K562 (cell line): ENCODE measurements around the gene CYP2W1. TPM values are rescaled to one million over a fixed set of nuclear protein-coding genes. Genes with fewer than 3 reads are reported as not detected.
"Not testable (repeated sequence)": the region's sequence is repeated elsewhere in the genome, so short reads cannot be mapped to it uniquely, and the experiment has no call there.

ENCODE experiments used
- ATAC-seq: fragments of 200-7000 bp; cut with Tn5 transposase; 3 replicates; pipeline ENCODE4 v1.9.1; 2020; ENCODE audit warnings: moderate library complexity
- BruUV-seq: library from RNA; stranded (reverse); fragments of 400-500 nt; replicated peaks from 2 replicates; lab custom pipeline; 2021; lab: Mats Ljungman, UMichigan
- CTCF ChIA-PET: fragments of 300-600 bp; formaldehyde crosslinking; extraction: SDS; loops from one replicate; lab custom pipeline; 2021; ENCODE audit warnings: low intra/inter-chr PET ratio; lab: Yijun Ruan, JAX
- POLR2A ChIA-PET: fragments of 300-600, 350-650 bp; sonication (Branson Sonifier 250); formaldehyde crosslinking; extraction: SDS; loops from one replicate; lab custom pipeline; 2021; ENCODE audit warnings: antibody characterized with exemption, inconsistent platforms; lab: Yijun Ruan, JAX
- DNase-seq, 4 experiments: peaks; one replicate each; pipeline versions ENCODE4 v3.0.0 to v3.0.0-alpha.2; 2011 to 2018; ENCODE audit warnings: low spot score in 3 of 4, mixed read lengths in 3 of 4; ENCODE audit errors: extremely low read depth in 1 of 4
- FAIRE-seq: peaks from 2 replicates; lab custom pipeline; 2011; peaks lifted over from hg19 to GRCh38; lab: Jason Lieb, UNC
- H2AFZ ChIP-seq: 2 replicates; pipeline ENCODE4 v1.6.0; 2011; ENCODE audit warnings: low read depth, low read length, control low read depth, inconsistent platforms
- H3K27ac ChIP-seq: fragments of 200-600 bp; 3 replicates; pipeline ENCODE4 v1.8.0; 2011; ENCODE audit warnings: low read depth, mild to moderate bottlenecking, control low read depth, inconsistent platforms, low read length, moderate library complexity, mixed read lengths; ENCODE audit errors: extremely low read depth
- H3K27me3 ChIP-seq, 2 experiments: fragments of 300-600 bp in 1 of 2; 2 replicates in 1 of 2; 3 replicates in 1 of 2; pipeline versions ENCODE4 v1.6.0 to v1.8.0; 2011; ENCODE audit warnings: inconsistent platforms in 2 of 2, low read length in 2 of 2, mild to moderate bottlenecking in 1 of 2, mixed read lengths in 1 of 2, moderate library complexity in 1 of 2; ENCODE audit not compliant: control insufficient read depth in 2 of 2, insufficient read depth in 2 of 2
- H3K36me3 ChIP-seq: fragments of 300-600 bp; 3 replicates; pipeline ENCODE4 v1.8.0; 2011; ENCODE audit warnings: mild to moderate bottlenecking, low read length, inconsistent platforms; ENCODE audit not compliant: control insufficient read depth, insufficient read depth
- H3K4me1 ChIP-seq, 2 experiments: fragments of 200-600 bp in 1 of 2; replicated peaks in 1 of 2; 2 replicates in 1 of 2; 3 replicates in 1 of 2; pipeline versions ENCODE4 v1.5.1 to v1.8.0; 2011; ENCODE audit warnings: inconsistent platforms in 2 of 2, low read length in 2 of 2, mild to moderate bottlenecking in 1 of 2, mixed read lengths in 1 of 2, moderate library complexity in 1 of 2; ENCODE audit not compliant: control insufficient read depth in 2 of 2, insufficient read depth in 2 of 2
- H3K4me2 ChIP-seq: 2 replicates; pipeline ENCODE4 v1.6.1; 2011; ENCODE audit warnings: low read length, control low read depth, inconsistent platforms, mixed read lengths; ENCODE audit not compliant: insufficient read depth
- H3K4me3 ChIP-seq: fragments of 200-600 bp; sonication (generic), shearing (Covaris generic); 2 replicates; pipeline ENCODE4 v1.5.1; 2016; ENCODE audit warnings: control low read depth, inconsistent platforms
- H3K79me2 ChIP-seq: fragments of 200-600 bp; 3 replicates; pipeline ENCODE4 v1.8.0; 2011; ENCODE audit warnings: low read length, inconsistent platforms; ENCODE audit not compliant: control insufficient read depth, insufficient read depth
- H3K9ac ChIP-seq, 2 experiments: 2 replicates each; pipeline versions ENCODE4 v1.6.0 to v1.6.1; 2011; ENCODE audit warnings: low read depth in 2 of 2, low read length in 2 of 2, control low read depth in 1 of 2, inconsistent platforms in 1 of 2, mild to moderate bottlenecking in 1 of 2, mixed read lengths in 1 of 2; ENCODE audit not compliant: insufficient read depth in 1 of 2
- H3K9me1 ChIP-seq: one replicate; pipeline ENCODE4 v1.6.0; 2011; ENCODE audit warnings: inconsistent platforms, mild to moderate bottlenecking, low read length, moderate library complexity; ENCODE audit not compliant: control insufficient read depth, insufficient read depth
- H3K9me3 ChIP-seq: replicated peaks from 2 replicates; pipeline ENCODE4 v1.5.1; 2011; ENCODE audit warnings: low read depth, low read length, inconsistent platforms; ENCODE audit not compliant: control insufficient read depth, insufficient read depth
- H4K20me1 ChIP-seq: replicated peaks from 2 replicates; pipeline ENCODE4 v1.6.1; 2011; ENCODE audit warnings: low read length, inconsistent platforms, mixed read lengths; ENCODE audit not compliant: control insufficient read depth, insufficient read depth
- CHD7 ChIP-seq: fragments of 200-600 bp; sonication (generic); IDR thresholded peaks from one replicate; pipeline ENCODE4 v1.6.1; 2012; ENCODE audit warnings: mild to moderate bottlenecking, low read depth, low read length, inconsistent platforms
- DIDO1 ChIP-seq: fragments of 450-650 bp; IDR thresholded peaks from 2 replicates; pipeline ENCODE4 v1.6.1; 2016; ENCODE audit warnings: low read depth, missing biosample characterization, missing genetic modification characterization
- MYC ChIP-seq, 2 experiments: fragments of 250-450 bp in 1 of 2; sonication (Bioruptor Pico) in 1 of 2; IDR thresholded peaks; 2 replicates each; pipeline versions ENCODE4 v1.5.1 to v1.6.1; 2012 to 2021; ENCODE audit warnings: low read depth in 2 of 2, borderline replicate concordance in 1 of 2, improper control_type of control experiment in 1 of 2, low read length in 1 of 2, mild to moderate bottlenecking in 1 of 2, moderate library complexity in 1 of 2
- WGBS: fragments of 100-300 bp; shearing (Covaris generic); methylation state at CpG from one replicate; pipeline ENCODE4 v1.1.6; 2016; ENCODE audit warnings: low coverage, mixed read lengths; ENCODE audit not compliant: insufficient coverage; ENCODE audit errors: missing lambda C conversion rate; 5-methylcytosine and 5-hydroxymethylcytosine counted together
- in situ Hi-C: fragments of 300-500 bp; cut with MboI; formaldehyde crosslinking; loops from 4 replicates; pipeline ENCODE4 v1.15.0; 2018; ENCODE audit warnings: inconsistent platforms, mixed read lengths
- intact Hi-C: fragments of 100-400 bp; cut with micrococcal nuclease; formaldehyde crosslinking; loops from 2 replicates; pipeline ENCODE4 v1.14.2; 2022
- polyA plus RNA-seq, 8 experiments: library from polyadenylated mRNA; depleted of rRNA in 4 of 8; stranded (reverse) in 5 of 8; unstranded in 3 of 8; fragments of >200 nt; fragmentation: Nextera tagmentation in 2 of 8; fragmentation: Illumina TruSeq in 1 of 8; extraction: Ambion mirVana in 2 of 8; extraction: Trizol in 1 of 8; gene quantifications; 2 replicates each; pipeline versions ENCODE4 v1.2.1 to v1.2.3, GENCODE V29; 2011 to 2014; ENCODE audit warnings: inconsistent platforms in 1 of 8, missing spikeins in 1 of 8
- total RNA-seq, 7 experiments: library from RNA; depleted of rRNA in 6 of 7; stranded (reverse); fragments of >200 nt in 6 of 7; fragmentation: Illumina TruSeq in 2 of 7; extraction: Trizol in 2 of 7; gene quantifications; 2 replicates each; pipeline versions ENCODE4 v1.2.1 to v1.2.3, GENCODE V29; 2011 to 2021; ENCODE audit warnings: low replicate concordance in 1 of 7

CYP2W1 gene
- total and polyA plus RNA-seq, 9 of the 15 experiments (the other 6 are each of a cell fraction or from before 2014, with no cell fraction given) = not detected

DNA sequence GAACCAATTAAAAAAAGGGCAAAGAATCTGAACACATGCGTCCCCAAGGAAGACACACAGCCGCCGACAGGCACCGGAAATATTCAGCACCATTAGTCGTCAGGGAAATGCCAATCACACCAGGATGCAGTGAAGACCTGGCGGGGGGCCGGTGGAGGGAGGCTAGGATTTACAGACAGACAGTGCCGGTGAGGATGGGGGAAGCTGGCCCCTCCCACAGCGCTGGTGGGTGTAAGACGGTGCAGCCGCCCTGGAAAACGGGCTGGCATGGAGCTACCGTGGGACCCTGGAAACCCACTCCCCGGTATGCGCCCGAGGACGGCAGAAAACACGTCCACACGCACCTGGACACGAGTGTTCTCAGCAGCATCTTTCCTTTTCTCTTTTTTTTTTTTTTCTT is 23.7 kb upstream of the CYP2W1 start (continued):
- TF ChIP-seq CHD7 (no peak), MYC (IDR thresholded peaks at IDR 0.05; ENCODE audit: low read depth, low read length) (no peak), MYC (CRISPR knock-in tag; IDR thresholded peaks at IDR 0.05; ENCODE audit: borderline replicate concordance, low read depth) (no peak), DIDO1 (no peak)

DNA sequence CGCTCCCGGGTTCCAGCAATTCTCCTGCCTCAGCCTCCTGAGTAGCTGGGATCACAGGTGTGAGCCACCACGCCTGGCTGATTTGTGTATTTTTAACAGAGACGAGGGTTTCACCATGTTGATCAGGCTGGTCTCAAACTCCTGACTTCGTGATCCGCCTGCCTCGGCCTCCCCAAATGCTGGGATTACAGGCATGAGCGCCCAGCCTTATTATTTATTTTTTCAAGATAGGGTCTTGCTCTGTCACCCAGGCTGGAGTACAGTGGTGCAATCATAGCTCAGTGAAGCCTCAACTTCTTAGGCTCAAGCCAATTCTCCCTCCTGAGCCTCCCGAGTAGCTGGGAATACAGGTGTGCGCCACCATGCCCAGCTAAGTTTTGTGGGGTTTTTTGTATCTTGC is 23.2 kb upstream of the CYP2W1 start:
- ChIA-PET POLR2A (interaction anchor here (0.8 to 0.9 kb wide), 3 partner anchors 13 to 792 kb away, joined by 3 to 5 read pairs (median 3); no protein-coding TSS in a partner anchor), CTCF (interaction anchor here (0.7 kb wide), 1 partner anchor 37 kb away, joined by 4 read pairs; no protein-coding TSS in a partner anchor)
- H3K9me3 ChIP-seq, DNase-seq, H3K36me3 ChIP-seq, H3K4me2 ChIP-seq, H3K79me2 ChIP-seq, H3K9ac ChIP-seq, ATAC-seq, BruUV-seq, H2AFZ ChIP-seq, H3K4me3 ChIP-seq, H4K20me1 ChIP-seq, FAIRE-seq, H3K27ac ChIP-seq, H3K9me1 ChIP-seq: not testable (repeated sequence)
- in situ Hi-C loops (loop anchor here (10.0 kb wide), 1 partner anchor 645 kb away; no protein-coding TSS in a partner anchor), intact Hi-C loops (loop anchor here (10.0 kb wide), 2 partner anchors 175 to 645 kb away; no protein-coding TSS in a partner anchor)
- peaks cover 0 to 54% of the 10 kb centered on the region in 2 experiments; a peak in 2 of 5 replicates for H3K4me1 ChIP-seq
- peaks cover 32 to 64% of the 10 kb centered on the region in 2 experiments; a peak in 4 of 5 replicates for H3K27me3 ChIP-seq
- WGBS = 26% methylated on average over 10 of the region's 10 CpGs
